Hepatocyte (in vitro differentiated cells): Measurements from ENCODE around the gene HCAR1.

ENCODE experiments used
- CTCF ChIP-seq: fragments of 200-600 bp; sonication (generic); IDR thresholded peaks from 2 replicates; pipeline ENCODE4 v1.5.1; 2016; ENCODE audit warnings: antibody characterized with exemption, mild to moderate bottlenecking; ENCODE audit not compliant: poor library complexity
- EZH2phosphoT487 ChIP-seq: fragments of 200-600 bp; sonication (generic); IDR thresholded peaks from one replicate; pipeline ENCODE4 v1.6.1; 2018; ENCODE audit warnings: antibody characterized with exemption, mild to moderate bottlenecking, low read depth, moderate library complexity; ENCODE audit not compliant: unreplicated experiment, severe bottlenecking

GRCh38 chr12:122757568-122757967, 26.9 kb upstream of the HCAR1 start:
- TF ChIP-seq CTCF: no peak
- no peak for TF ChIP-seq EZH2phosphoT487
